Measurements from ENCODE around the gene CARS1. TPM values are rescaled to one million over a fixed set of nuclear protein-coding genes. Genes with fewer than 3 reads are reported as not detected.
"Not testable (repeated sequence)": the region's sequence is repeated elsewhere in the genome, so short reads cannot be mapped to it uniquely, and the experiment has no call there.

CARS1 gene
- total RNA-seq, 1 donor from 2014 or later: 151 TPM

GRCh38 chr11:3077846-3078440 is 20.7 kb upstream of the CARS1 start:
- Mint-ChIP-seq H3K27ac (ENCODE audit: unreplicated experiment) (no peak overlapping the region), H3K9me3 (ENCODE audit: unreplicated experiment) (peaks cover 6% of the 10 kb centered on the region), H3K4me1 (ENCODE audit: low read depth, unreplicated experiment) (no peaks in the 10 kb centered on the region), H3K36me3 (ENCODE audit: unreplicated experiment) (no peaks in the 10 kb centered on the region), H3K4me3 (ENCODE audit: unreplicated experiment) (no peak overlapping the region), H3K27me3 (ENCODE audit: unreplicated experiment) (peaks cover 6% of the 10 kb centered on the region)
- TF ChIP-seq CTCF (IDR thresholded peaks at IDR 0.05; ENCODE audit: partially characterized antibody, unreplicated experiment): no peak
- DNase-seq: no peak

GRCh38 chr11:3077189-3077836 is 20.1 kb upstream of the CARS1 start:
- H3K27ac Mint-ChIP-seq (ENCODE audit: unreplicated experiment): no peak overlapping the region
- H3K36me3 Mint-ChIP-seq (ENCODE audit: unreplicated experiment): no peaks in the 10 kb centered on the region
- H3K9me3 Mint-ChIP-seq (ENCODE audit: unreplicated experiment): peaks cover 6% of the 10 kb centered on the region
- H3K27me3 Mint-ChIP-seq (ENCODE audit: unreplicated experiment): peaks cover 6% of the 10 kb centered on the region
- H3K4me1 Mint-ChIP-seq (ENCODE audit: low read depth, unreplicated experiment): no peaks in the 10 kb centered on the region
- H3K4me3 Mint-ChIP-seq (ENCODE audit: unreplicated experiment): no peak overlapping the region
- no peak for DNase-seq
- no peak for TF ChIP-seq CTCF (IDR thresholded peaks at IDR 0.05; ENCODE audit: partially characterized antibody, unreplicated experiment)

- Mint-ChIP-seq H3K36me3 (ENCODE audit: unreplicated experiment) (no peaks in the 10 kb centered on the region), H3K27me3 (ENCODE audit: unreplicated experiment) (peaks cover 2% of the 10 kb centered on the region), H3K4me3 (ENCODE audit: unreplicated experiment) (no peak overlapping the region), H3K4me1 (ENCODE audit: low read depth, unreplicated experiment) (no peaks in the 10 kb centered on the region), H3K9me3 (ENCODE audit: unreplicated experiment) (peaks cover 3% of the 10 kb centered on the region), H3K27ac (ENCODE audit: unreplicated experiment) (no peak overlapping the region)
- no peak for TF ChIP-seq CTCF (IDR thresholded peaks at IDR 0.05; ENCODE audit: partially characterized antibody, unreplicated experiment)
- DNase-seq: no peak
These were observed 17.8 kb upstream of the CARS1 start for GRCh38 chr11:3074912-3075589.

GRCh38 chr11:3073029-3073435 is 15.8 kb upstream of the CARS1 start:
- peaks cover 2% of the 10 kb centered on the region for H3K27me3 Mint-ChIP-seq (ENCODE audit: unreplicated experiment)
- no peak for TF ChIP-seq CTCF (IDR thresholded peaks at IDR 0.05; ENCODE audit: partially characterized antibody, unreplicated experiment)
- H3K27ac Mint-ChIP-seq (ENCODE audit: unreplicated experiment): no peak overlapping the region
- H3K36me3 Mint-ChIP-seq (ENCODE audit: unreplicated experiment): no peaks in the 10 kb centered on the region
- DNase-seq: no peak
- H3K9me3 Mint-ChIP-seq (ENCODE audit: unreplicated experiment): peaks cover 4% of the 10 kb centered on the region
- H3K4me1 Mint-ChIP-seq (ENCODE audit: low read depth, unreplicated experiment): no peaks in the 10 kb centered on the region
- H3K4me3 Mint-ChIP-seq (ENCODE audit: unreplicated experiment): no peak overlapping the region

- no peak overlapping the region for H3K4me3 Mint-ChIP-seq (ENCODE audit: unreplicated experiment)
- TF ChIP-seq CTCF (IDR thresholded peaks at IDR 0.05; ENCODE audit: partially characterized antibody, unreplicated experiment): no peak
- no peaks in the 10 kb centered on the region for H3K4me1 Mint-ChIP-seq (ENCODE audit: low read depth, unreplicated experiment)
- no peak overlapping the region for H3K27ac Mint-ChIP-seq (ENCODE audit: unreplicated experiment)
- DNase-seq: no peak
- peaks cover 2% of the 10 kb centered on the region for H3K27me3 Mint-ChIP-seq (ENCODE audit: unreplicated experiment)
- peaks cover 7% of the 10 kb centered on the region for H3K9me3 Mint-ChIP-seq (ENCODE audit: unreplicated experiment)
- H3K36me3 Mint-ChIP-seq (ENCODE audit: unreplicated experiment): no peaks in the 10 kb centered on the region
These were observed 12.2 kb upstream of the CARS1 start for GRCh38 chr11:3069425-3069824.

GRCh38 chr11:3066308-3066707 is 9.1 kb upstream of the CARS1 start:
- H3K4me3 Mint-ChIP-seq (ENCODE audit: unreplicated experiment); H3K36me3 Mint-ChIP-seq (ENCODE audit: unreplicated experiment); H3K9me3 Mint-ChIP-seq (ENCODE audit: unreplicated experiment); H3K27me3 Mint-ChIP-seq (ENCODE audit: unreplicated experiment); H3K27ac Mint-ChIP-seq (ENCODE audit: unreplicated experiment); DNase-seq; H3K4me1 Mint-ChIP-seq (ENCODE audit: low read depth, unreplicated experiment): not testable (repeated sequence)

- not testable (repeated sequence) for H3K4me1 Mint-ChIP-seq (ENCODE audit: low read depth, unreplicated experiment); H3K9me3 Mint-ChIP-seq (ENCODE audit: unreplicated experiment); H3K27me3 Mint-ChIP-seq (ENCODE audit: unreplicated experiment); H3K27ac Mint-ChIP-seq (ENCODE audit: unreplicated experiment); DNase-seq; H3K4me3 Mint-ChIP-seq (ENCODE audit: unreplicated experiment); H3K36me3 Mint-ChIP-seq (ENCODE audit: unreplicated experiment)
These were observed 7.5 kb upstream of the CARS1 start for GRCh38 chr11:3064709-3065108.

Measured in glutamatergic neuron (in vitro differentiated cells).